ENCODE data around the gene DNAAF3.

The DNAAF3 gene

DNA sequence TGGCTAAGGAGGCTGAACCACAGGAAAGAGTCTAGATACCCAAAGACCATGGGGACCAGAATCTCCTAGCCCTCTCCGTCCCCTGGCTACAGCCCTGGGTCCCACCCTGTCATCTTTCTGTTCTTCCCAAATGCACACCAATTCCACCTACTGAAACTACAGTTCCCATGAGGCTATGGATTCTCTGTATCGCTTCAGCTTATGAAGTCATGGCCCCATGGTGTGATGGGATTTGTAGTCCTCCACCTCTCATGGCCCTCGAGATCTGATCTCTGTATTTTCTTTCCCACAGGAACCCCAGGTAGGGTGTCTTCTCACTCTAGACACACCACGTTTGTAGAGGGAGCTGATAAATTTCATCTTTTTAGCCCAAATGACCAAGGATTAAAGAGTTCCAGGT, 31.1 kb upstream of the DNAAF3 start:
- TF ChIP-seq EGR1 (IDR thresholded peaks at IDR 0.05) (no peak), EP300 (IDR thresholded peaks at IDR 0.05; ENCODE audit: borderline replicate concordance) (no peak), NFIC (IDR thresholded peaks at IDR 0.05) (no peak), YY1 (IDR thresholded peaks at IDR 0.05; ENCODE audit: low read depth) (no peak), TEAD4 (IDR thresholded peaks at IDR 0.05) (no peak), TCF12 (IDR thresholded peaks at IDR 0.05; ENCODE audit: low read depth) (no peak), ZBTB7A (IDR thresholded peaks at IDR 0.05; ENCODE audit: low read depth) (no peak), CEBPB (IDR thresholded peaks at IDR 0.05) (no peak), FOXM1 (IDR thresholded peaks at IDR 0.05; ENCODE audit: borderline replicate concordance, low read depth) (no peak), TAF1 (IDR thresholded peaks at IDR 0.05; ENCODE audit: low read depth) (no peak), RAD21 (IDR thresholded peaks at IDR 0.05; ENCODE audit: low read depth) (no peak)
- TF ChIP-seq, protein P1, sequence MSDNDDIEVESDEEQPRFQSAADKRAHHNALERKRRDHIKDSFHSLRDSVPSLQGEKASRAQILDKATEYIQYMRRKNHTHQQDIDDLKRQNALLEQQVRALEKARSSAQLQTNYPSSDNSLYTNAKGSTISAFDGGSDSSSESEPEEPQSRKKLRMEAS (IDR thresholded peaks at IDR 0.05): no peak
- TF ChIP-seq, protein P2, sequence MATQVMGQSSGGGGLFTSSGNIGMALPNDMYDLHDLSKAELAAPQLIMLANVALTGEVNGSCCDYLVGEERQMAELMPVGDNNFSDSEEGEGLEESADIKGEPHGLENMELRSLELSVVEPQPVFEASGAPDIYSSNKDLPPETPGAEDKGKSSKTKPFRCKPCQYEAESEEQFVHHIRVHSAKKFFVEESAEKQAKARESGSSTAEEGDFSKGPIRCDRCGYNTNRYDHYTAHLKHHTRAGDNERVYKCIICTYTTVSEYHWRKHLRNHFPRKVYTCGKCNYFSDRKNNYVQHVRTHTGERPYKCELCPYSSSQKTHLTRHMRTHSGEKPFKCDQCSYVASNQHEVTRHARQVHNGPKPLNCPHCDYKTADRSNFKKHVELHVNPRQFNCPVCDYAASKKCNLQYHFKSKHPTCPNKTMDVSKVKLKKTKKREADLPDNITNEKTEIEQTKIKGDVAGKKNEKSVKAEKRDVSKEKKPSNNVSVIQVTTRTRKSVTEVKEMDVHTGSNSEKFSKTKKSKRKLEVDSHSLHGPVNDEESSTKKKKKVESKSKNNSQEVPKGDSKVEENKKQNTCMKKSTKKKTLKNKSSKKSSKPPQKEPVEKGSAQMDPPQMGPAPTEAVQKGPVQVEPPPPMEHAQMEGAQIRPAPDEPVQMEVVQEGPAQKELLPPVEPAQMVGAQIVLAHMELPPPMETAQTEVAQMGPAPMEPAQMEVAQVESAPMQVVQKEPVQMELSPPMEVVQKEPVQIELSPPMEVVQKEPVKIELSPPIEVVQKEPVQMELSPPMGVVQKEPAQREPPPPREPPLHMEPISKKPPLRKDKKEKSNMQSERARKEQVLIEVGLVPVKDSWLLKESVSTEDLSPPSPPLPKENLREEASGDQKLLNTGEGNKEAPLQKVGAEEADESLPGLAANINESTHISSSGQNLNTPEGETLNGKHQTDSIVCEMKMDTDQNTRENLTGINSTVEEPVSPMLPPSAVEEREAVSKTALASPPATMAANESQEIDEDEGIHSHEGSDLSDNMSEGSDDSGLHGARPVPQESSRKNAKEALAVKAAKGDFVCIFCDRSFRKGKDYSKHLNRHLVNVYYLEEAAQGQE (IDR thresholded peaks at IDR 0.05; ENCODE audit: low read depth): no peak

DNA sequence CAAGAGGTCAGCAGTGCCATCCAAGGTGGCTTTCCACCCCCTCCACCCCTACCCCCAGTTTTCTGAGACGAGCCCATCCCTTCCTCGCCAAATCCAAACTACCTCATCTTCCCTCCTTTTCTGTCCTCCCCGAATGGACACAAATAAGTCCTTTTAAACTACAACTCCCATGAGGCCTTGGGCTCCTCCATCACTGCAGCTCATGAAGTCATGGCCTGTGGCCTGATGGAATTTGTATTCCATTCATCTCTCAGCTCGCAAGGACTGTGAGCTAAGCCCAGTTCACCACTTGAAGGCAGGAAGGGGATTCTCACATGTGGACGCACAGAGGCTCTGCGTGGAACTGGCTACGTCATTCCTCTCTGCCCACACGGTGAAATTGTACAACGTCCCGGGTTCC, 30.4 kb upstream of the DNAAF3 start:
- TF ChIP-seq FOXM1 (IDR thresholded peaks at IDR 0.05; ENCODE audit: borderline replicate concordance, low read depth) (no peak), CREB1 (IDR thresholded peaks at IDR 0.05; ENCODE audit: low read depth) (no peak), TEAD4 (IDR thresholded peaks at IDR 0.05) (no peak)
- TF ChIP-seq, protein P2 (IDR thresholded peaks at IDR 0.05; ENCODE audit: low read depth): no peak

DNA sequence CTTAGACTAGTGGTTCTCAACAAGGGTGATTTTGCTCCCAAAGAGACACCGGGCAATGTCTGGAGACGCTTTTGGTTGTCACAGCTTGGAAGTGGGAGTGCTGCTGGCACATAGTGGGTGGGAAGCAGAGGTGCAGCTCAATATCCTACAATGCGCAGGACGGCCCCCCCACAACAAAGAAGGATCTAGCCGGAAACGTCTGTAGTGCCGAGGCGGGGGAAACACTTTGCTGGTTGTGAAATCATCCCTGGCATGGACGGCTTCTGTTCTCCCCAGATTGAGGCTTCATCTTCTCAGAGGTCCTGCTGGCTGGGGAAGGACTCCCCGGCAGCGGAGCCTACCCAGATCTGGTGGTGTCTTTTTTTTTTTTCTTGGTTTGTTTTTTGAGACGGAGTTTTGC, 27.1 kb upstream of the DNAAF3 start:
- TF ChIP-seq, protein P2 (IDR thresholded peaks at IDR 0.05; ENCODE audit: low read depth): no peak
- TF ChIP-seq EP300 (IDR thresholded peaks at IDR 0.05; ENCODE audit: borderline replicate concordance): no peak
- TF ChIP-seq CEBPB (IDR thresholded peaks at IDR 0.05): no peak
- TF ChIP-seq NFIC (IDR thresholded peaks at IDR 0.05): no peak
- TF ChIP-seq TCF12 (IDR thresholded peaks at IDR 0.05; ENCODE audit: low read depth): no peak
- no peak for TF ChIP-seq RAD21 (IDR thresholded peaks at IDR 0.05; ENCODE audit: low read depth)
- TF ChIP-seq, protein P1 (IDR thresholded peaks at IDR 0.05): no peak
- TF ChIP-seq TAF1 (IDR thresholded peaks at IDR 0.05; ENCODE audit: low read depth): no peak
- no peak for TF ChIP-seq TEAD4 (IDR thresholded peaks at IDR 0.05)
- no peak for TF ChIP-seq YY1 (IDR thresholded peaks at IDR 0.05; ENCODE audit: low read depth)
- TF ChIP-seq CREB1 (IDR thresholded peaks at IDR 0.05; ENCODE audit: low read depth): no peak

DNA sequence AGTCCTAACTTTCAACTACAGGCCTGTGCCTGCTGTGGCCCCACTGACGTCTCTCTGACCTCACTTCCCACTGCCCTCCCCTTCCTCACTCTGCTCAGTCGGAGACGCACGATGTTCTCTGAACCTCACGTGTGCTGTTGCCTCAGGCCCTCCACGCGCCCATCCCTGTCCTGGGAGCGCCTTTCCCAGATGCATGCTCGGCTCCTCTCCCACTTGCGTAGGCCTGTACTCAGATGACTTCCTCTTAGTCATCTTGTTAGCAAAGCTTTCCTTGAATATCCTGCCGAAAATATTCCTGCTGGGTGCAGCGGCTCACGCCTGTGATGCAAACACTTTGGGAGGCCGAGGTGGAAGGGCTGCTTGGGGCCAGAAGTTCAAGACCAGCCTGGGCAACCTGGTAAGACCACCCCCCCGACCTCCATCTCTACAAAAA, 23.0 kb upstream of the DNAAF3 start:
- TF ChIP-seq CREB1 (IDR thresholded peaks at IDR 0.05; ENCODE audit: low read depth) (no peak), TAF1 (IDR thresholded peaks at IDR 0.05; ENCODE audit: low read depth) (no peak), EP300 (IDR thresholded peaks at IDR 0.05; ENCODE audit: borderline replicate concordance) (no peak), NFIC (IDR thresholded peaks at IDR 0.05) (no peak), FOXM1 (IDR thresholded peaks at IDR 0.05; ENCODE audit: borderline replicate concordance, low read depth) (no peak), EGR1 (IDR thresholded peaks at IDR 0.05) (no peak), TCF12 (IDR thresholded peaks at IDR 0.05; ENCODE audit: low read depth) (no peak), ZBTB7A (IDR thresholded peaks at IDR 0.05; ENCODE audit: low read depth) (no peak), YY1 (IDR thresholded peaks at IDR 0.05; ENCODE audit: low read depth) (no peak), RAD21 (IDR thresholded peaks at IDR 0.05; ENCODE audit: low read depth) (no peak), CEBPB (IDR thresholded peaks at IDR 0.05) (no peak), TEAD4 (IDR thresholded peaks at IDR 0.05) (no peak)
- TF ChIP-seq, protein P2 (IDR thresholded peaks at IDR 0.05; ENCODE audit: low read depth): no peak
- TF ChIP-seq, protein P1 (IDR thresholded peaks at IDR 0.05): no peak
- TF ChIP-seq, protein P3, sequence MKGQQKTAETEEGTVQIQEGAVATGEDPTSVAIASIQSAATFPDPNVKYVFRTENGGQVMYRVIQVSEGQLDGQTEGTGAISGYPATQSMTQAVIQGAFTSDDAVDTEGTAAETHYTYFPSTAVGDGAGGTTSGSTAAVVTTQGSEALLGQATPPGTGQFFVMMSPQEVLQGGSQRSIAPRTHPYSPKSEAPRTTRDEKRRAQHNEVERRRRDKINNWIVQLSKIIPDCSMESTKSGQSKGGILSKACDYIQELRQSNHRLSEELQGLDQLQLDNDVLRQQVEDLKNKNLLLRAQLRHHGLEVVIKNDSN (IDR thresholded peaks at IDR 0.05): no peak
